SK-N-SH (cell line): ENCODE data around the gene OPRM1. TPM values are rescaled to one million over a fixed set of nuclear protein-coding genes. Genes with fewer than 3 reads are reported as not detected.

Experiments
- CTCF ChIA-PET: fragments of 300-600, 350-600 bp; formaldehyde crosslinking; extraction: SDS; loops from one replicate; lab custom pipeline; 2021; lab: Yijun Ruan, JAX
- POLR2A ChIA-PET: fragments of 350-600 bp; sonication (Branson Sonifier 250); formaldehyde crosslinking; extraction: SDS; loops from one replicate; lab custom pipeline; 2020; ENCODE audit warnings: antibody characterized with exemption, inconsistent platforms; lab: Yijun Ruan, JAX
- DNase-seq: peaks from one replicate; pipeline ENCODE4 v3.0.0; 2012
- H2AFZ ChIP-seq: fragments of 200-600 bp; sonication (generic); 2 replicates; pipeline ENCODE4 v1.8.1; 2016; ENCODE audit warnings: antibody characterized with exemption, mild to moderate bottlenecking, low read depth
- H3F3A ChIP-seq: fragments of 200-600 bp; sonication (generic); replicated peaks from 2 replicates; pipeline ENCODE3; 2016; ENCODE audit warnings: antibody characterized with exemption, mild to moderate bottlenecking; ENCODE audit not compliant: insufficient read depth
- H3K27ac ChIP-seq, 2 experiments: fragments of 200-500 bp in 1 of 2; fragments of 200-600 bp in 1 of 2; sonication (Bioruptor generic) in 1 of 2; sonication (generic), shearing (Covaris generic) in 1 of 2; 2 replicates each; pipeline versions ENCODE4 v1.5.1 to v1.6.1; 2014 to 2016; ENCODE audit warnings: low read depth in 2 of 2, inconsistent platforms in 1 of 2, low read length in 1 of 2, mild to moderate bottlenecking in 1 of 2, mixed read lengths in 1 of 2
- H3K27me3 ChIP-seq: fragments of 200-600 bp; sonication (generic), shearing (Covaris generic); 2 replicates; pipeline ENCODE4 v1.6.1; 2016; ENCODE audit warnings: mixed run types; ENCODE audit not compliant: insufficient read depth
- H3K36me3 ChIP-seq, 2 experiments: fragments of 200-500 bp in 1 of 2; fragments of 200-600 bp in 1 of 2; sonication (Bioruptor generic) in 1 of 2; sonication (generic) in 1 of 2; replicated peaks in 1 of 2; 2 replicates each; pipeline versions ENCODE3 to v1.5.1; 2014 to 2016; ENCODE audit warnings: low read length in 1 of 2, mild to moderate bottlenecking in 1 of 2; ENCODE audit not compliant: insufficient read depth in 2 of 2, control insufficient read depth in 1 of 2
- H3K4me1 ChIP-seq, 2 experiments: fragments of 200-500 bp in 1 of 2; fragments of 200-600 bp in 1 of 2; sonication (Bioruptor generic) in 1 of 2; sonication (generic), shearing (Covaris generic) in 1 of 2; 2 replicates each; pipeline versions ENCODE4 v1.5.1 to v1.6.1; 2014 to 2016; ENCODE audit warnings: low read depth in 1 of 2, low read length in 1 of 2, mixed run types in 1 of 2; ENCODE audit not compliant: insufficient read depth in 2 of 2, control insufficient read depth in 1 of 2
- H3K4me2 ChIP-seq: fragments of 200-600 bp; sonication (generic), shearing (Covaris generic); 2 replicates; pipeline ENCODE4 v1.6.1; 2017; ENCODE audit warnings: mixed run types
- H3K4me3 ChIP-seq, 2 experiments: fragments of 200-500 bp in 1 of 2; fragments of 200-600 bp in 1 of 2; sonication (Bioruptor generic) in 1 of 2; sonication (generic), shearing (Covaris generic) in 1 of 2; 2 replicates each; pipeline versions ENCODE4 v1.5.1 to v1.8.1; 2014 to 2016; ENCODE audit warnings: low read depth in 2 of 2, inconsistent platforms in 1 of 2, low read length in 1 of 2, mild to moderate bottlenecking in 1 of 2, mixed read lengths in 1 of 2, moderate library complexity in 1 of 2
- H3K79me2 ChIP-seq: fragments of 200-600 bp; sonication (generic); 2 replicates; pipeline ENCODE4 v1.8.1; 2017; ENCODE audit warnings: mild to moderate bottlenecking; ENCODE audit not compliant: insufficient read depth
- H3K9ac ChIP-seq: fragments of 200-600 bp; sonication (generic); 2 replicates; pipeline ENCODE4 v1.6.1; 2017; ENCODE audit warnings: mixed run types
- H3K9me2 ChIP-seq: fragments of 200-600 bp; sonication (generic); 2 replicates; pipeline ENCODE4 v1.6.1; 2017; ENCODE audit warnings: mixed run types
- H3K9me3 ChIP-seq: fragments of 200-600 bp; sonication (generic); 2 replicates; pipeline ENCODE4 v1.6.1; 2017; ENCODE audit warnings: mixed run types, mild to moderate bottlenecking, moderate library complexity
- H4K20me1 ChIP-seq: fragments of 200-600 bp; sonication (generic); 2 replicates; pipeline ENCODE4 v1.6.1; 2017; ENCODE audit warnings: mild to moderate bottlenecking, mixed run types; ENCODE audit not compliant: insufficient read depth
- ELF1 ChIP-seq: IDR thresholded peaks from 2 replicates; pipeline ENCODE4 v1.4.0; 2012
- EP300 ChIP-seq, 2 experiments: IDR thresholded peaks; 2 replicates each; pipeline versions ENCODE4 v1.4.0 to v1.6.1; 2012; ENCODE audit warnings: borderline replicate concordance in 1 of 2, low read depth in 1 of 2, low read length in 1 of 2
- EZH2phosphoT487 ChIP-seq: fragments of 200-600 bp; sonication (generic); IDR thresholded peaks from 2 replicates; pipeline ENCODE4 v1.6.1; 2017; ENCODE audit warnings: low read depth, mixed run types, mild to moderate bottlenecking, antibody characterized with exemption, moderate library complexity, borderline replicate concordance
- FOSL2 ChIP-seq: IDR thresholded peaks from 2 replicates; pipeline ENCODE4 v1.4.0; 2012; ENCODE audit warnings: low read depth, mild to moderate bottlenecking, moderate library complexity, borderline replicate concordance
- FOXJ3 ChIP-seq: sonication (generic); formaldehyde crosslinking; IDR thresholded peaks from 2 replicates; pipeline ENCODE4 v1.5.1; 2020; ENCODE audit warnings: mild to moderate bottlenecking, missing genetic modification reagents
- FOXM1 ChIP-seq: IDR thresholded peaks from 2 replicates; pipeline ENCODE4 v1.4.0; 2012; ENCODE audit warnings: low read depth, mild to moderate bottlenecking
- GABPA ChIP-seq: IDR thresholded peaks from 2 replicates; pipeline ENCODE4 v1.4.0; 2012; ENCODE audit warnings: low read depth, mild to moderate bottlenecking
- GATA2 ChIP-seq: sonication (generic); formaldehyde crosslinking; IDR thresholded peaks from 2 replicates; pipeline ENCODE4 v1.5.0; 2020; ENCODE audit warnings: mild to moderate bottlenecking, missing genetic modification reagents
- JUND ChIP-seq: IDR thresholded peaks from 2 replicates; pipeline ENCODE4 v1.4.0; 2012
- MEF2A ChIP-seq: IDR thresholded peaks from 2 replicates; pipeline ENCODE4 v1.4.0; 2012; ENCODE audit warnings: low read depth, borderline replicate concordance
- RAD21 ChIP-seq: IDR thresholded peaks from 2 replicates; pipeline ENCODE4 v1.6.1; 2012; ENCODE audit warnings: mild to moderate bottlenecking, low read length
- RCOR1 ChIP-seq: fragments of 150-350 bp; IDR thresholded peaks from 2 replicates; pipeline ENCODE4 v1.6.1; 2017; ENCODE audit warnings: antibody characterized with exemption, low read length
- RFX5 ChIP-seq: IDR thresholded peaks from 2 replicates; pipeline ENCODE4 v1.6.1; 2012; ENCODE audit warnings: mild to moderate bottlenecking, improper control_type of control experiment, low read length
- RXRA ChIP-seq: IDR thresholded peaks from 2 replicates; pipeline ENCODE4 v1.4.0; 2012; ENCODE audit warnings: low read depth, mild to moderate bottlenecking, borderline replicate concordance
- TAF1 ChIP-seq: IDR thresholded peaks from 2 replicates; pipeline ENCODE4 v1.6.1; 2012; ENCODE audit warnings: low read depth, mild to moderate bottlenecking, low read length, moderate library complexity, borderline replicate concordance
- TCF12 ChIP-seq: IDR thresholded peaks from 2 replicates; pipeline ENCODE4 v1.4.0; 2012
- TEAD4 ChIP-seq: IDR thresholded peaks from 2 replicates; pipeline ENCODE4 v1.4.0; 2012; ENCODE audit warnings: mild to moderate bottlenecking, borderline replicate concordance; ENCODE audit not compliant: insufficient read depth
- WGBS: methylation state at CpG from one replicate; pipeline ENCODE4 v1.1.6; 2017; ENCODE audit warnings: low lambda C conversion rate; 5-methylcytosine and 5-hydroxymethylcytosine counted together
- polyA plus RNA-seq, 3 experiments: library from polyadenylated mRNA; depleted of rRNA; stranded (reverse); fragments of >200 nt; gene quantifications; 2 replicates each; pipeline ENCODE4 v1.2.3, GENCODE V29; 2012
- TF ChIP-seq, protein P1 (sequence below): IDR thresholded peaks from 2 replicates; pipeline ENCODE4; 2012
- TF ChIP-seq, protein P2 (sequence below): fragments of 150-350 bp; IDR thresholded peaks from 2 replicates; pipeline ENCODE4 v1.6.1; 2016; ENCODE audit warnings: mild to moderate bottlenecking, low read depth, low read length
- TF ChIP-seq, protein P3 (sequence below): fragments of 200-600 bp; sonication (generic); IDR thresholded peaks from 2 replicates; pipeline ENCODE4 v1.6.1; 2017; ENCODE audit warnings: antibody characterized with exemption, mild to moderate bottlenecking, moderate library complexity

The OPRM1 gene
- polyA plus RNA-seq, 1 of the 3 experiments (the other 2 are of a cell fraction): 0.15 TPM

DNA sequence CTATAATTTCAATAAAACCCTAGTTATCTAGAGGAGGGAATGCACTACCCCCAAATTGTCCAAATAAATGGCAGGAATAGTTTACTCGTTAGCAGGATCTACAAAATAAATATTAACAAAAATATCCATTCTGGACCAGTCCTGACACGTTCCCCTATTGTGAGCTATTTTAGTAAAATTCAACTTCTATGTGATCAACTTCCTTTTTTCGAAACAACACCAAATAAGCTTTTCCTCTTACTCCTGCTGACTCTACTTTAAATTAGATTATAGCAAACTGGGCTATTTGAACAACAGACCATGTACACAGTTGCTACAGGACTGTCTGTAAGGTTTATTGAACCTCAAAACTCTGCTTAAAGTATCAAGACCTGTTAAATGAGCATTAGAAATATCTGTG lies 163.3 kb downstream of the OPRM1 start:
- no peaks in the 10 kb centered on the region for H4K20me1 ChIP-seq
- no peaks in the 10 kb centered on the region for H3K27me3 ChIP-seq
- no peaks in the 10 kb centered on the region for H3K9me2 ChIP-seq
- 42% methylated on average over 3 of the region's 3 CpGs for WGBS
- no peak overlapping the region for H3K4me3 ChIP-seq
- H3K27ac ChIP-seq: no peak overlapping the region
- no peaks in the 10 kb centered on the region for H3F3A ChIP-seq
- ChIA-PET CTCF (no interaction called here), POLR2A (no interaction called here)
- TF ChIP-seq TAF1 (no peak), FOSL2 (no peak), FOXM1 (no peak), ELF1 (no peak), GATA2 (no peak), JUND (no peak), TEAD4 (no peak), TCF12 (no peak), GABPA (no peak), RFX5 (no peak), RCOR1 (no peak), RXRA (no peak), EP300 (IDR thresholded peaks at IDR 0.05; ENCODE audit: borderline replicate concordance in 1 of 2, low read depth in 1 of 2, low read length in 1 of 2) (no peak), FOXJ3 (CRISPR knock-in tag) (no peak), MEF2A (no peak), EZH2phosphoT487 (no peak), RAD21 (no peak)
- TF ChIP-seq, protein P1, sequence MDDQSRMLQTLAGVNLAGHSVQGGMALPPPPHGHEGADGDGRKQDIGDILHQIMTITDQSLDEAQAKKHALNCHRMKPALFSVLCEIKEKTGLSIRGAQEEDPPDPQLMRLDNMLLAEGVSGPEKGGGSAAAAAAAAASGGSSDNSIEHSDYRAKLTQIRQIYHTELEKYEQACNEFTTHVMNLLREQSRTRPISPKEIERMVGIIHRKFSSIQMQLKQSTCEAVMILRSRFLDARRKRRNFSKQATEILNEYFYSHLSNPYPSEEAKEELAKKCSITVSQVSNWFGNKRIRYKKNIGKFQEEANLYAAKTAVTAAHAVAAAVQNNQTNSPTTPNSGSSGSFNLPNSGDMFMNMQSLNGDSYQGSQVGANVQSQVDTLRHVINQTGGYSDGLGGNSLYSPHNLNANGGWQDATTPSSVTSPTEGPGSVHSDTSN: no peak
- TF ChIP-seq, protein P2, sequence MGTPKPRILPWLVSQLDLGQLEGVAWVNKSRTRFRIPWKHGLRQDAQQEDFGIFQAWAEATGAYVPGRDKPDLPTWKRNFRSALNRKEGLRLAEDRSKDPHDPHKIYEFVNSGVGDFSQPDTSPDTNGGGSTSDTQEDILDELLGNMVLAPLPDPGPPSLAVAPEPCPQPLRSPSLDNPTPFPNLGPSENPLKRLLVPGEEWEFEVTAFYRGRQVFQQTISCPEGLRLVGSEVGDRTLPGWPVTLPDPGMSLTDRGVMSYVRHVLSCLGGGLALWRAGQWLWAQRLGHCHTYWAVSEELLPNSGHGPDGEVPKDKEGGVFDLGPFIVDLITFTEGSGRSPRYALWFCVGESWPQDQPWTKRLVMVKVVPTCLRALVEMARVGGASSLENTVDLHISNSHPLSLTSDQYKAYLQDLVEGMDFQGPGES: no peak
- TF ChIP-seq, protein P3, sequence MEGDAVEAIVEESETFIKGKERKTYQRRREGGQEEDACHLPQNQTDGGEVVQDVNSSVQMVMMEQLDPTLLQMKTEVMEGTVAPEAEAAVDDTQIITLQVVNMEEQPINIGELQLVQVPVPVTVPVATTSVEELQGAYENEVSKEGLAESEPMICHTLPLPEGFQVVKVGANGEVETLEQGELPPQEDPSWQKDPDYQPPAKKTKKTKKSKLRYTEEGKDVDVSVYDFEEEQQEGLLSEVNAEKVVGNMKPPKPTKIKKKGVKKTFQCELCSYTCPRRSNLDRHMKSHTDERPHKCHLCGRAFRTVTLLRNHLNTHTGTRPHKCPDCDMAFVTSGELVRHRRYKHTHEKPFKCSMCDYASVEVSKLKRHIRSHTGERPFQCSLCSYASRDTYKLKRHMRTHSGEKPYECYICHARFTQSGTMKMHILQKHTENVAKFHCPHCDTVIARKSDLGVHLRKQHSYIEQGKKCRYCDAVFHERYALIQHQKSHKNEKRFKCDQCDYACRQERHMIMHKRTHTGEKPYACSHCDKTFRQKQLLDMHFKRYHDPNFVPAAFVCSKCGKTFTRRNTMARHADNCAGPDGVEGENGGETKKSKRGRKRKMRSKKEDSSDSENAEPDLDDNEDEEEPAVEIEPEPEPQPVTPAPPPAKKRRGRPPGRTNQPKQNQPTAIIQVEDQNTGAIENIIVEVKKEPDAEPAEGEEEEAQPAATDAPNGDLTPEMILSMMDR: no peak
- H2AFZ ChIP-seq: no peak overlapping the region
- H3K36me3 ChIP-seq: no peaks in the 10 kb centered on the region
- no peaks in the 10 kb centered on the region for H3K79me2 ChIP-seq
- H3K9ac ChIP-seq: no peak overlapping the region
- H3K9me3 ChIP-seq: no peaks in the 10 kb centered on the region
- H3K4me1 ChIP-seq: peaks cover 0 to 2% of the 10 kb centered on the region in 2 experiments; a peak in 2 of 4 replicates
- H3K4me2 ChIP-seq: no peak overlapping the region
- no peak for DNase-seq
